ENCODE results near the gene WDR90. TPM values are rescaled to one million over a fixed set of nuclear protein-coding genes. Genes with fewer than 3 reads are reported as not detected.
"Not testable (repeated sequence)": the region's sequence is repeated elsewhere in the genome, so short reads cannot be mapped to it uniquely, and the experiment has no call there.

WDR90 gene
- total and polyA plus RNA-seq, 10 of the 15 experiments (the other 5 are each of a cell fraction or from before 2014, with no cell fraction given), result 2.0 to 65.0 (median 16.7) TPM

GRCh38 chr16:689175-689897, 40.2 kb downstream of the WDR90 start (continued):
- no peak for TF ChIP-seq REST (IDR thresholded peaks at IDR 0.05; ENCODE audit: low read depth, low read length)
- TF ChIP-seq RB1 (IDR thresholded peaks at IDR 0.05; ENCODE audit: borderline replicate concordance), result no peak
- TF ChIP-seq BCLAF1 (IDR thresholded peaks at IDR 0.05), result no peak
- TF ChIP-seq JUND (IDR thresholded peaks at IDR 0.05; ENCODE audit: low read depth, low read length), result no peak
- peak; percentile 71; the same call in 1 of the 2 replicates for TF ChIP-seq NR2F1 (conservative IDR thresholded peaks at IDR 0.05)
- peak; percentile 71; the same call in 1 of the 2 replicates for TF ChIP-seq PKNOX1 (IDR thresholded peaks at IDR 0.05)
- TF ChIP-seq ZZZ3 (IDR thresholded peaks at IDR 0.05; ENCODE audit: control insufficient read depth, insufficient read length, low read depth), result no peak
- peak; percentile 56 for TF ChIP-seq POLR2A (IDR thresholded peaks at IDR 0.05; ENCODE audit: low read depth, low read length)
- TF ChIP-seq RFX5 (IDR thresholded peaks at IDR 0.05; ENCODE audit: low read depth, low read length), result no peak
- TF ChIP-seq NRF1 (conservative IDR thresholded peaks at IDR 0.05; ENCODE audit: low read depth, low read length), result no peak
- TF ChIP-seq WRNIP1 (IDR thresholded peaks at IDR 0.05; ENCODE audit: borderline replicate concordance, low read depth, low read length), result no peak
- no peak for TF ChIP-seq ZNF622 (IDR thresholded peaks at IDR 0.05)
- no peak for TF ChIP-seq CREB1 (IDR thresholded peaks at IDR 0.05; ENCODE audit: low read depth)
- no peak for TF ChIP-seq RELA (IDR thresholded peaks at IDR 0.05; ENCODE audit: borderline replicate concordance, partially characterized antibody)

- BruUV-seq (replicated peaks); CTCF ChIA-PET; SMC1A ChIA-PET (ENCODE audit: uncharacterized antibody, unreplicated experiment); H3K9ac ChIP-seq (ENCODE audit: control insufficient read depth, insufficient read depth, low read length); ATAC-seq; intact Hi-C loops (cut with micrococcal nuclease; ENCODE audit: unreplicated experiment); H3K27me3 ChIP-seq (replicated peaks in 1 of 2; ENCODE audit: control insufficient read depth in 2 of 2, insufficient read depth in 2 of 2, low read length in 1 of 2); H3K27ac ChIP-seq (ENCODE audit: control insufficient read depth, insufficient read depth); FAIRE-seq; DNase-seq (ENCODE audit: low read depth, low spot score); H3K36me3 ChIP-seq (ENCODE audit: control insufficient read depth in 2 of 2, insufficient read depth in 2 of 2, low read length in 1 of 2); H3K9me3 ChIP-seq (replicated peaks; ENCODE audit: control insufficient read depth, insufficient read depth, low read length); H3K4me2 ChIP-seq (ENCODE audit: control insufficient read depth, insufficient read depth); H3K79me2 ChIP-seq (ENCODE audit: control insufficient read depth, insufficient read depth, low read length); H4K20me1 ChIP-seq (ENCODE audit: control insufficient read depth, insufficient read depth); H2AFZ ChIP-seq (ENCODE audit: control insufficient read depth, low read depth, low read length); POLR2A ChIA-PET; in situ Hi-C loops (cut with MboI); RAD21 ChIA-PET (ENCODE audit: unreplicated experiment); H3K4me3 ChIP-seq: not testable (repeated sequence)
- H3K4me1 ChIP-seq (ENCODE audit: control insufficient read depth, insufficient read depth, low read length), result peaks cover 12% of the 10 kb centered on the region
- 72% methylated on average over 16 of the region's 16 CpGs for WGBS (ENCODE audit: insufficient coverage, insufficient replicate concordance, low lambda C conversion rate, missing lambda C conversion rate)
Observed at GRCh38 chr16:691242-691641, 42.1 kb downstream of the WDR90 start.
